HG03460 (cell line): Measurements from ENCODE around the gene WDFY2.
"Not testable (repeated sequence)": the region's sequence is repeated elsewhere in the genome, so short reads cannot be mapped to it uniquely, and the experiment has no call there.

Experiments used
- ATAC-seq: cut with Tn5 transposase; IDR thresholded peaks from one replicate; pipeline ENCODE4 v1.9.1; 2021; ENCODE audit not compliant: unreplicated experiment

Gene WDFY2

DNA sequence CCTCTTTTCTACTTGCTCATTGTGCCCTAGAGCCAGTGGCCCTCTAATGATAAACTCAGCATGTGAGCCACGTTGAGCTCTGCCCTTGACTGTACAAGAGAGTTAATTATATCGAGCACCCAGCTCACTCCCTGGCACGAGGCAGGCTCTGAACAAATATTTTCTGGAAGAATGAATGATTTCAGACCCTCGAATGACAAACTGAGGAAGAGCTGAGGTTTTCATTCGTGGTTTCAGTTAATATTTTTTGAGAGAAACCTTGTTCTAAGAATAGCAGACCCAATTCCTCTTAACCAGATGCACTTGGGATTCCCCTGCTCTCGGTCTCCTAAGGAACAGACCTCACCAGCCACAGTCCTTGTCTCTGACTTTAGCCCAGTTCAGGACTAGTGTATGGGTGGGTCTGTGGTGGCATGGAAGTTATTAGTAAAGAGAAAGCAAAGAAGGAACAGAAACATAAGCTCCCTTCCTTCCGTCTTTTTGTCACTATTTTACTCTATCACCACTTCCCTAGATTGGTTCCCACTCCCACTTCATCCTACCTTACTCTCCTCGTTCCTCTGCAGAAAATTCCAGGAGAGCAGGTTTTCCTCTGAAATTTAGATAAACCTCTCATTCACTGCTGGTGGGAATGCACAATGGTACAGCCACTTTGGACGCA, 22.1 kb upstream of the WDFY2 start:
- ATAC-seq = peak; percentile 86

DNA sequence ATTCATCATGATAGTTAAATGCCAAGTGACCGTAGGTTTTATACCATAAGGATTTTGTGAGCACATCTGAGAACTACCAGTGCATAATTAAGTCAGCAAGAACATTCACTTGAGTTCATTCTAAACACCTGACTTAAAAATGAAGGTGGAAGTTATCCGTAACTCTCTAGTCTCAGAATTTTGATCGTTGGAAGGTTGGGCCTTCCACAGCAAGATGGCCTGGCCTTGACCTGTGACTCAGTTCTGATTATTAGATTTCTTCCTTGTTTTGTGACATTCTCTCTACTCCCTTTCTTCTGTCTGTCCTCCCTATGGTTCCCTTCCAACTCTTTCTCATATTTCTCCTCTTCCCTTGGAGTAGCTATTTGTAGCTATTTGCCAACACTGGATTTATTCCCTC, 20.0 kb upstream of the WDFY2 start:
- ATAC-seq = no peak

DNA sequence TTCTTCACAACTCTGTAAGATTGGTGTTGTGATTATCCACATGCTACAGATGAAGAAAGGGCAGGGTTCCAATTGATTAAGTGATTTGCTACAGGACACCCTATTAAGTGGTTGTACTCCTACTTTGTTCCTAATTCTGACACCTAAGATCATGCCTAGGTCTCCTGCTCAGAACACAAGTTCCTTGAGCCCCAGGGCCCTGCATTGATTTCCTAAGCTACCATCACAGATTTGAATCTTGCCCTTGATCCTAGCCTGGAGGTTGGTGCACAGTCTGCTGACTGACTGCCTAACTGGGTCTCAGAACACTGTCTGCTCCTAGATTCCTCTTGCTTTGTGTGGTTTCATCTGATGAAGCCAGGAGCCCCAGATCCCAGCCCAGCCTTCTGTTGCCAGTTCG, 19.6 kb upstream of the WDFY2 start:
- ATAC-seq = no peak

DNA sequence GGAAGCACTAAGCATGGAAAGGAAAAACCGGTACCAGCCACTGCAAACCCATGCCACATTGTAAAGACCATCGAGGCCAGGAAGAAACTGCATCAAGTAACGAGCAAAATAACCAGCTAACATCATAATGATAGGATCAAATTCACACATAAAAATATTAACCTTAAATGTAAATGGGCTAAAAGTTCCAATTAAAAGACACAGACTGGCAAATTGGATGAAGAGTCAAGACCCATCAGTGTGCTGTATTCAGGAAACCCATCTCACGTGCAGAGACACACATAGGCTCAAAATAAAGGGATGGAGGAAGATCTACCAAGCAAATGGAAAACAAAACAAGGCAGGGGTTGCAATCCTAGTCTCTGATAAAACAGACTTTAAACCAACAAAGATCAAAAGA, 15.3 kb upstream of the WDFY2 start:
- ATAC-seq = not testable (repeated sequence)

DNA sequence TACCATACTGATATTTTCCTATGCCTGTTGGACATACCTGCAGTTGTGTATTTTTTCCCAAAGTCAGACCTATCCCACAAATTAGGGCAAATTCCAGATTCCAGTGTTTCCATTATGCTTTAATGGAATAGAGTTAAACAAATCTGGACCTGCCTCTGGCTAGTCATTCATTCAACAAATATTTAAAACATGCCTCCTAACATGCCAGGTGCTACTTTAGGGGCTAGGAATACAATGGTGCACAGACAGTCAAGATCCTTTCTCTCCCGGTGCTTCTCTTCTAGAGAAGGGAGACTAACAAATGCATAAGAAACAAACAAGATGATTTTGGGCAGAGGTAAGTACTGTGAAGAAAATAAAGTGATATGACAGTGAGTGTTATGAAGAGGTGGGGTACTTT, 7.5 kb upstream of the WDFY2 start:
- no peak for ATAC-seq

DNA sequence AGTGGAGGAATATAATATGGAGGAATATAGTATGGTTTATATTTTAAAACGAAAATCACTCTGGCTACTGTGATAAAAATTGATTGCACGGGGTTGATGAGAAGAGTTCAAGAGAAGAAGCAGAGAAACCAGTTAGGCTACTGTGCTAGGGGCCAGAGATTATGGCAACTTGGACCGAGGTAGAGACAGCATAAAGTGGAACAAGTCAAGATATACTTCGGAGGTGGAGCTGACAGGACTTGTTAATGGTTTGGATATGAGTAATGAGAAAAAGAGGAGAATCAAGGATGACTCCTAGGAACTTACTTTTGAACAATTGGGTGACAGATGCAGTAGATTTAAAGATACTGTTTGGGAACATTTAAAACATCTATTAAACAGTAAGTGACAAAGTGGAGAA, 6.6 kb upstream of the WDFY2 start:
- no peak for ATAC-seq

DNA sequence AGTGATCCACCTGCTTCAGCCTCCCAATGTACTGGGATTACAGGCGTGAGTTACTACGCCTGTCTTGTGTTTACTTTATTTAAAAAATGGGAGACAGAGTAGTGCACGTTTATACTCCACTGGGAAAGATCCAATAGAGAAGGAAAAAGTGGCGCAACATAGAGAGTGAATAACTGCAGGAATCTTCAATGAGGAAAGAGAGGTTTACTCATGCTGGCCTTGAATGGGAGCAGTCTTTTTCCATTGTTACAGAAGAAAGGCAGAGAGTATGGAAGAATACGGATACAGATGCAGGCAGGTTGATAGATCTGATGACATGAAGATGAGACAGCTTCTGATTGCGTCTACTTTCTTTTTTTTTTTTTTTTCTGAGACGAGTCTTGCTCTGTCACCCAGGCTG, 4.6 kb upstream of the WDFY2 start:
- ATAC-seq = no peak

DNA sequence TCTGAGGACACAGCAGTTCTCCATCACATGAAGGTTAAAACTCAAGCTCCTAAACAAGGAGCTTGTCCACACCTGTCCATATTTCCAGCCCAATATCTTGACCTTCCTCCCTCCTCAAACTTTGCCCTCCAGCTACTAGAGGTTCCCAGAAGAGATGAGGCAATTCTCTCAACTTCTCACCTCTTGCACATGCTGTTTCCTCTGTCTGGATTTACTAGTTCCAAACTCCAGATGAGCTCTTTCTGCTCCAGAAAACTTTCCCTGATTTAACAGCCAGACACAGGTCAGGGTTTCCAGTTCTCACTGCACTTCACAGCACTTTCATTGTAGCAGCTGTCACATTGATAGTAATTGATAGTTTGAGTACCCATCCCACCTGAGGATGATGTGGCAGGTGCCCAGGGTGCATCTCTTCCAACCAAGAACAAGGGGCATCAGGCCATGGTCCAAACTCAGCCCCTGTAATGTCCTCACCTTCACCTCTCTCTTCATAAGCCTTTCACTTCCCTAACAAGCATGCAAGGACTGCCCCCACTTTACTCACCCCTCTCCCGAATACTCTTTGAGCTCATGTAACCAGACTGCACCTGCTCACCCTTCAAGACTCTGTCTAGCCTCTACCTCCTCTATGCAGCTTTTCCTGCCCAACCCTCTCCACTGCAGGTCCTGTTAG, 3.0 kb upstream of the WDFY2 start:
- ATAC-seq = no peak

DNA sequence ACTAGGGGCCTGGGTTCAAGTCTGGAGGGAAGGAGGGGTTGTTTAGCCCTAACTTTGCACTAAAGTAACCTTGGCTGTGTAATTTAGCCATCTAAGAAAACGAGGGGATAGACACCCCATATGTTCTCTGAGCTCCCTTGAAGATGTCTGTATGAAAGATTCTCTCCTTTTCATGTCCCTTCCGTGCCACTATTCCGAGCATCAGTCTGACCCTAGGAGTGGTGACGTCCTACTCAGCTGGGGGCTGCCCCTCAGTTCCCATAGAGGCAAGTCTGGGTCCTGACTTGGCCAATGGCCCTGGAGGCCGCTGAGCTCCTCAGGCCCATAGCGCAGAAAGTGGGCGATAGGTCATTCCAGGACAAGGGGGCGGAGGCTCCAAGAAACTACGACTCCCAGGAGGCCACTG, 790 bp upstream of the WDFY2 start:
- no peak for ATAC-seq

DNA sequence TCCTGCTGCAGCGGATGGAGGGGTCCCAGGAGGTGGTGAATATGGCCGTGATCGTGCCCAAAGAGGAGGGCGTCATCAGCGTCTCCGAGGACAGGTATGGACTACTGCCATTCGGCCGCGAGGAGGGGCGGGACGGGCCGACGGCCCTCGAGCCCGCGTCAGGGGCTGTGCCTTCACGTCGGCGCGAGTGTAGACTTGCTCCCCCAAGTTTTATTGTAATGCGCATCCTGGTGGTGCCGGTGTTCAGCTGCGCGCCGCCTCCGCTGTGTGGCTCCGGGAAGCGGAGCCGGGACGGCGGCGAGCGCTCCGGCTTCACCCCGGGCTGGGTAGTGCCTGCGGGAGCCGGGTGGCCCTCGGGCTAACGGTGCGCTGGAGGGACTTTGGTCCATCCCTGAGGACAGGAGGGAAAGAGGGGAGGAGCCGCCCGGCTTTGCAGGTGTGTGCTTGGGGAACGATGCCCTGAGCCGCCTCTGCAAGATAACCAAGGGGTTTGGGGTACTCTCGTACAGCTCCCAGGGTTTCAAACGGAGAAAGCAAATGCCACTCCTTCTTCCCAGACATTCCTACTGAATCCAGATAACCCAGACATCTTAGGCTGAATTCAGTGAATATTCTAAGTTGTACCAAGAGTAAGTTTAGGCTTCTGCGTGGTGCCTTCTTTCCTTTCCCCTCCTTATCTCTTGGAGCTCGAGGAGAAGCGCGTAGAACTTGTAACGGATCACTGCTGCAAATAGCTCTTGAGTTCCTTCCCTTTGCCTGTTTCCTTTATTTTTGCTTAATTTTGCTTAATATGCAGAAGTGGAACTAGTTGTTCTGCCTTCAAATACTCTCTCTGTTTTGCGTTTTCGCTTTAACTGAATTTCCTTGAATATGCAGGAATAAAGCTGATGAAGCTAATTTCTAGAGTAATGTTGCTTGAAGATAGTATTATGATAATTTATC, 740 bp downstream of the WDFY2 start:
- ATAC-seq = peak; percentile 24

DNA sequence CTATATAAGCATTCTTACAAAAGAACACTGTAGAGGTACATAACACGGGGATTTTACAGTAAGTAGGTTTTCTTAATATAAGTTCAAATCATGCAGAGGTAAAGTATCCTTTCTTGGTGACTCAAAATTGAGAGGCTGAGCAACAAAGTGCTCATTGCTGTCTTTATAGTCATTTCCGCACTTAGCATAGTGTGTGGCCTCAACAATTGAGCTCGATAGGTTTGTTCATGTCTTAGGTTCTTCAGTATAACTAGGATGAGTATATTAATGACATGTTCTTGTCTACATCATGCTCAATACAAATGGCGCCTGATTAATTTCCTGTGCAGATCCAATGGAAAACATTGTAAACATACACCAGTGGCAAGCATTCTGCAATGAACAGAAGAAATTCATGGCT, 1.4 kb downstream of the WDFY2 start:
- ATAC-seq = no peak

DNA sequence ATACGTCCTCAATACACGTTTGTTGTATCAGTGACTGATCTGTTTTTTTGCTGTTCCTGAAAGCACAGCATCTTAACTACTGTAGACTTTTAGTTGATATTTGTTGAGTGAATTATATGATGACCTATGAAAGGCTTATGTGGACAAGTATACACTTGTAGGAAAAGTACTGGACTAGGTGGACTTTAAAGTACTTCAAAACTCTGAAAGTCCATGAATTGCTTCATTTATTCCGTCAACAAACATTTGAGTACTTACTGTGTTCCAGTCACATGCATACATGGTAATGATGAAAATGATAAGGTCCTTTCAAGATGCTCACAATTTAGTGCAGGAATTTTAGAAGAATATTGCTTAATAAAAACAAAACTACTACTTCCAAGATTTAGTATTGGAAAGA, 3.1 kb downstream of the WDFY2 start:
- no peak for ATAC-seq

DNA sequence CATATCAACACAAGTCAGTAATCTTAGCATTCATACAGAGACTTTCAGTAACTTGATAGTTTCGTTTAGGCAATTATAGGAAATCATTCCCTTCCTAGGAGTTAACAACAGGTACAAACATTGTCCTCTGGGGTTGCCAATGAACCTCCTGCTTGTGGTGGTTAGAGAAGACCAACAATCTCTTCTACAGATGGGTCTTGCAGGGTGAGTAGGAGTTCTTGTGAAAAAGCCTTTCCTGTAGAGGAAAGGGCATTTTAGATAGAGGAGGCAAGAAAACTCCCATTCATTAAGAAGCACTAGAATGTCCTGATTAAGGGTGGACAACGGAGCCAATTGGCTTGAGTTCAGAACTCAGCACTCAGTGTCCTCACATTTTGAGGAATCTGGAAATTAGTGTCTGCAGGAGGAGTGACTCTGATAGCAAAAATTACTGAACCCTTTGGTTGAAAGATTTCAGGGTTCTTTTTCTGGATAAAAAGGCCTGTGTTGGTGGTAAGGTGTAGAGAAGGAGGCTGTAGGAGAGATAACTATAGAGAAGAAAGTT, 4.2 kb downstream of the WDFY2 start:
- ATAC-seq = no peak

DNA sequence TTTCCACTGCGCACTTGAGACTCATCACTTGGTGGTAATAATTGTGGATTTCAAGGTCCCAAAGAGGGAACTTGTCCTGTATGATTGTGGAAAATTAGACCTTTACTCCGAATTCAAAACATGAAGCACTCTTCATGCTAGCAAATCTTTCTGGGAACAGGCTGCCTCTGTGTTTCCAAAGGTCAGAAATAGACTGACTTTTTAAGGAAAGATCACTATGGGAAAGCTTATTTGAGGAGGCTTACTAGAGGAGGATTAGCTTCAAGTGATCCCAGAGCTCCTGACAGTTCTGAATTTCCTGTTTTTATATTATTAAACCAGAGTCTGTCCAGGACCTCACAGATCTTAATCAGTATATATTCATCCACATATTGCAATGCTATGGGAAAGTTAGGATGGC, 5.5 kb downstream of the WDFY2 start:
- ATAC-seq = no peak

DNA sequence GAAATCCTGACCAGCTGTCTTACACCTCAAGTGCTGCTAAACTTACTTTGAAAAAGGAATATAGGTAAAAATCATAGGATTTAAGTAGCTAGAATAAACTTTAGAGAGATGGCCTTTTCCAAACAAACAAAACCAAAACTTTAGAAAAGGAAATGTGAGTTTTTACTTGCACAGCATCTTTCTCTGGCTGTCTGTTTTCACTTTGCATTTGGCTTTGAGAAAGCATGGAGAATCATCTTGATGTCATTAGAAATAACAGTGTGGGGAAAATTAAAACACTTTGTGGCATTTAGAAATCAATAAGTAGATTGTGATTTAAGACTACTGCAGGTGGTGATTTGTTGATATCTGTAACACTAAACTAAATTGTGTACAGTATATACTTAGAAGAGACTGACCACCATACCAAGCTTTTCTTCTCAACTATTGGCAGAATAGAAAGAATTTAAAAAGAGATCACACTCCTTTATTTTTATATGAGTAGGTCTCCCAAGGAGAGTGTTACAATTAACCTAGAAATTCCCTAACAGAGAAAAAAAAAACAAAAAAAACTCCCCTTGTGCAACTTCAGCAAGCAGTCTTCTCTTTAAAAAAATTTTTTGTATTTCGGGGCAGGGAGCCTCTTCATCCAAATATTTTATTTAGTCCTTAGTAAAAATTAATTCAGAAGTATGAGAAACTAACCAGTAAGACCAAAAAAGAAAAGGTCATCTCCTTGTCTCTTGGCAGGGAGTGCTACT, 6.1 kb downstream of the WDFY2 start:
- no peak for ATAC-seq

DNA sequence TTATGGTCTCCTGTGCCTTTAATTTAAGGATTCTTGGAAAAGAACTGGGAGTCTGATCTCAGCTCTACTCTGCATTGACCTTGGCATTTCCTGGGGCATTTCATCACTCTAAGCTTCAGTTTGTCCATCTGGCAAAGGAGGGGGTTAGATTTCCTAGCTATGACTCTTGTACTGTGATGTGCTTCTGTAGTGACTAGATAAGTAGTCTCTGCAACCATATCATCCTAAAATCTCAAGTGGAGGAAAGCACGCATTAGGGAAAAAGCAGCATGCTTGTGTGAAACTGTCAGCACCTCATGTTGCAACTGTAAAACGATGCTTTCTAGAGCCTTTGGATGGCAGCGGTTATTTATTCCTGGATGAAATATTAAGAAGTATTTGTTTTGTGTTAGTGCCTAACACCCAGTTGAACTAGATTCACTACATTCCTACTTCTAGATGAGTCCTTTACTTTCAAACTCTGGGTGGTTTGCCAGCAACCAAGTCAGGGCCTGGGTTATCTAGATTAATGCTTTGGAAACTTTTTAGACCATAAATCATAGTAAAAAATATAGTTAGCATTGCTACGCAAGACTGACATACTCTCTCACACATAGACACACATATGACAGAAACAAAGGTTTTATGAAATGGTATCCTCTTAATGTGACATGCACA, 6.8 kb downstream of the WDFY2 start:
- no peak for ATAC-seq

DNA sequence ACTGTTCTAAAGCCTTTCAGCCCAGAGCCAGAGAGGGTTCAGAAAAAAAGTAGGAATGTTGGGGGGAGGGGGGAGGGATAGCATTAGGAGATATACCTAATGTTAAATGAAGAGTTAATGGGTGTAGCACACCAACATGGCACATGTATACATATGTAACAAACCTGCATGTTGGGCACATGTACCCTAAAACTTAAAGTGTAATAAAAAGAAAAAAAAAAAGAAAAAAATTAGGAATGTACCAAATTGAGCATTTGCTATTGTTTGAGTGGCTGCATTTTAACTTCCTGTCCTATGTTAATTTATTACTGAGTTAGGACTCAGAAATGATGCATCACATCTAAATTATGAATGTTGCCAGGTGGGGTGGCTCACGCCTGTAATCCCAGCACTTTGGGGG, 7.7 kb downstream of the WDFY2 start:
- ATAC-seq = not testable (repeated sequence)

DNA sequence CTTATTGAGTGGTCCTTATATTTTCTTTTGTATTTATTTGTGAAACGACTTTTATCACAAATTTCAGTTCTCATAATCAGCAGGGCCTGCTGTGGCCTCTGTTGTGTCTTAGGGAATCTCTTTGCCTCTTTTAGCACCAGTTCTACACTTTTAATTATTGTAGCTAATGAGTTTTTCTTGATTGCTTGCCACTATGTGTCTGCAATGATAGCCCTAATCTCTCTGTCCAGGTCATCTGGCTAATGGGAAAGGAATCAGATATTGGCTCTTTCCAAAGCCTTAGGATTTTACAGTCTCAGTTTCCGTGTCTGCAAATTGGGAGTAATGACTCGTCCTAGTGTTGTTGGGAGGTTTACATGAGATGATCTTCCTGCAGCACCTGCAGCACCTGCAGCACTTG, 10.2 kb downstream of the WDFY2 start:
- ATAC-seq = no peak

DNA sequence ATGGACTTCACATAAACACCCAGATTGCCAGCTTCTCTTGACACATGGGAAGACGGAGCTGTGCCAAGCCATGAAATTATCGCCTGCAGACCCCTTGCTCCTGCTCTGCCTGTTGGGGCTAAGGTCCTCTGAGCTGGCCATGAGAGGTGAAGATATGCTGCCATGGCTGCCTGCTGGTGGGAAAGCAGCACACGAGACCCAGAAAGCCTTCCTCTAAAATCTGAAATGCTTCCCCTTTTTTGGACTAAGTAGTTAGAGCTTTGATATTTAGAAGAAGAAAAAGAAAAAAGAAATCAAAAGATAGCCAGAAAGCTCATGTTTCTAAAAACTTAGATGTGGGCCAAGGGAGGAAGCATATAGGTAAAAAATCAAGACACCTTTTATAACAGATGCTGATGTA, 11.2 kb downstream of the WDFY2 start:
- ATAC-seq = no peak

DNA sequence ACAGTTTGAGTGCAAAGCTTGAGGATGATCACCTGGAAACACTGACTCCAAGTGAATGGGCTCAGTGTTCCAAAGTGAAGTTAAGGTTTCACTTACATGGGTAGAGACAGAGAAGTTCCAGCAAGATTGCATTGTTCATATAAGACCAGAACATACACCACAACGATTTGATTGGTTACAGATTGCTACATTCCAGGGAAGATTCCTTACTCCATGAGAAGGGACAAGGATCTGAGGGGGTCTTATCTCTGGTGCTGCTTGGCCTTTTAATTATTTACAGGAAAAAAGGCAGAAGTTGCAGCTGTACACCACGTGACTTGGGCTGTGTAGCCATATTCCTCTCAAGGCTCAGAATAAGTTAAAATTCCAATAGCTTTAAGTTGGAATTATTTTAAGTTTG, 12.3 kb downstream of the WDFY2 start:
- ATAC-seq = no peak
